ENCODE data around the gene SRC.

Gene SRC

DNA sequence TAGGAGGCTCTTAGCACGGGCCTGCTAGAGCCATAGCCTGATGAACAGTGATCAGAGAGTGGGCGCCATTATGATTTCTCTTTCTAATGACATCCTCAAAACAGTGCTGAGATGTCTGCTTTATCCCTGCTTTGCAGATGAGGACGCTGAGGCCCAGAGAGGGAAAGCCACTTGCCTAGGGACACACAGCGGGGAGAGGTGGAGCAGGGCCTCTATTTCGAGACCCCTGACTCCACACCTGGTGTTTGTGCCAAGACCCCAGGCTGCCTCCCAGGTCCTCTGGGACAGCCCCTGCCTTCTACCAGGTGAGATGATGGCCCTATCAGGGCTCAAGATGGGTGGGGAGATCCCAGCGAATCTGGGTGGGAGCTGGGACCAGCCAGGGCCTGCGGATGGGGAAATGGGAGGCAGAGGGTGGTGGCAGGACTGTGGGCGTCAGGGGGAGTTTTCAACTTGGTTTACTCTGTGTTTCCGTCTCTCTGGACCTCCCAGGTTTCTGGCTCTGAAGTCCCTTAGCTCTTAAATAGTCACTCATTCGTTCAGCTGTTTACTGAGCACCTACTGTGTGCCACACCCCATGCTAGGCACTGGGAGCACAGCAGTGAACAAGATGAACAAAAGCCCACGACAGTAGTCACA lies 36.7 kb downstream of the SRC start:
- DNase-seq (ENCODE audit: low read depth in 2 of 2) = no peak

DNA sequence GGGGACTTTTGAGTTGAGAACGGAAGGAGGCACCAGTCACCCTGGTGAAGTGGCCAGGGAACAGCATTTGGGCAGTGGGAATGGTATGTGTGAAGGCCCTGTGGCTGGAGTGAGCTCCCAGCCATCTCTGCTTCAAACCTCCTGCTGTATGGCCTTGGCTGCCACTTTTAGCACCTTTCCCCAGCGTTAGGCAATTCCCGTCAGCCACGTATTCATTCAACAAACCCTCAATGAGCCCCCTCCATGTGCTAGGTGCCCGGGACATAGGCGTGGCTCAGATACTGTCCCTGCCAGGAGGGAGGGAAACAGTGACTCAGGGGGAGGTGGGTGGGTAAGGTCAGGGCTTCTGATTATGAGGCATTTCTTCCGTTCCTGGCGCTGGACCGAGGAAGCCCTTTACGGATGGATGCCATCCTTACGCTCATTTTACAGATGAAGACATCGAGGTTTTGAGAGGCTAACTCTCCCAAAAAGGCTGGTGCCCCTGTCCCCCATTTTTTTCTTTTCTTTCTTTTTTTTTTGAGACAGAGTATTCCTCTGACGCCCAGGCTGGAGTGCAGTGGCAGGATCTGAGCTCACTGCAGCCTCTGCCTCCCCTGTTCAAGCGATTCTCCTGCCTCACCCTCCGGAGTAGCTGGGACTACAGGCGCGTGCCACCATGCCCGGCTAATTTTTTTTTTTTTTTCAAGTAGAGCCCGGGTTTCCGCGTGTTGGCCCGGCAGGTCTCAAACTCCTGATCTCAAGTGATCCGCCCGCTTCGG lies 37.5 kb downstream of the SRC start:
- DNase-seq (ENCODE audit: low read depth in 2 of 2) = no peak

DNA sequence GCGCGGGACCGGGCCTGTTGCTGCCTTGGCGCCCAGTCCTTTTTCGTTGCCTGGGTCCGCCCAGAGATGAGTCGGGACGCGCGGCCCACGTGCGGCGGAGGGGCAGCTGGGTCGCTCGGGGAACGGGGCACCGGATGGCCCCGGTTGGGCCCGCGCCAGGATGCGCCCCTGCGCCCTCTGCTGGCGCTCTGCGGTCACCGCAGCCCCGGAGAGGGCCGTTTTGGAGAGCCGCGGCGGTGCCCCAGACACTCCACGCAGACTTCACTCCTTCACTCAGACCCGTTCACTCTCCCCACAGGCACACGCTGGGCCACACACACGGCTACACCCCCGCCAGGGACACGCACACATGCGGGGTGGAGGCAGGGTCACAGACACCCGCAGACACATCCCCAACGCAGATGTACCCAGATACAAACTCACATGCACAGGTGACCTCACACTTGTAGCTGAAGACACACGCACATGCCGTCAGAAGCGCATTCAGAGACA lies 38.8 kb downstream of the SRC start:
- peak; percentile 68 to 69 for DNase-seq (ENCODE audit: low read depth in 2 of 2)

DNA sequence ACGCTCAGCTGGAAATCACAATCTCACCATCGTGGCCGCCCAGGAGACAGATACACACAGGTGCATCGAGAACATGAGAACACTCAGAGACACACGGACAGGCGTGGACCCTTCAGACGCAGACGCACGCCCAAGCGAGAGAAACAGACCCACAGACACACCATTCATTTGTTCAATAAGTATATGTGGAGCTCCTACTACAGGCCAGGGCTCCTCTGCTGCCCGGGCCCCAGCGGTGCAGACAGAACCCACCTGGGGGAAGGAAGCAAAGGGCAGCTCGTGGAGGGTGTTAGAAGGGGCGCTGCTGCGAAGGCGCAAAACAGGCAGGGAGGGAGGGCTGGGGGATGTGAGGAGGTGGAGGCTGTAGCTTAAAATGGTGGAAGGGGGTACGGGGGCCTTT lies 39.2 kb downstream of the SRC start:
- no peak for DNase-seq (ENCODE audit: low read depth in 2 of 2)

DNA sequence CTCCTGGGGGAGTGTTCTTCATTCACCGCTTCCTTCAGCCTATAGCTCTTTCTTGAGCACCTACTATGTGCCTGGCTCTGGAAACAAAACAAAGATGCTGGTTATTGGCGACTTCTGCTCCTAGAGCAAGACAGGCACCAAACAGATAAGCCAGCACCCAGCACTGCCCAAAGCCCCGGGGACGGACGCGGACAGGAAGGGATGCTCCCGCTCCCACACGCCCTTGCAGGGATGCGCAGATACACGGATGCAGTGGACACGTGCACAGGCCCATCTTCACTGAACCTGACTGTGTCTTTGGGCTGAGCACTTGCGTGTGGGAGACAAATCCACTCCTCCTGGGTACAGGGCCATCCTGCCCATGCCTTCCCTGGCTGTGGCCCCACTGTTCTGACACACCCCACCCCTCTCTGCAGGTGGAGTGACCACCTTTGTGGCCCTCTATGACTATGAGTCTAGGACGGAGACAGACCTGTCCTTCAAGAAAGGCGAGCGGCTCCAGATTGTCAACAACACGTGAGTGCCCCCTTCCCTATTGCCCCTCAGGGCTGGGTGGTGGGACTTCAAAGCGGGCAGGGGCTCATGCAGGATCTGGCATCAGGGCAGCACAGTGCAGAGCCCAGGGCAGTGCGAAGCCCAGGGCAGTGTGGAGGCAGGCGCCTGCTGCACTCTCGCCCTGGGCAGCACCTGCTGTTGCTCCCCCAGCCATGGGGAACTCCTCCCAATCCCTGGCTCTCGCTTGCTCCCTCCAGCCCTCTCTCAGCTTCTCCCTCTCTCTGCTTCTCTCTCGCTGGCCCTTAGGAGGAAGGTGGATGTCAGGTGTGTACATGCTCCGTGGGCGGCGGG lies 39.9 kb downstream of the SRC start:
- DNase-seq (ENCODE audit: low read depth in 2 of 2) = no peak

DNA sequence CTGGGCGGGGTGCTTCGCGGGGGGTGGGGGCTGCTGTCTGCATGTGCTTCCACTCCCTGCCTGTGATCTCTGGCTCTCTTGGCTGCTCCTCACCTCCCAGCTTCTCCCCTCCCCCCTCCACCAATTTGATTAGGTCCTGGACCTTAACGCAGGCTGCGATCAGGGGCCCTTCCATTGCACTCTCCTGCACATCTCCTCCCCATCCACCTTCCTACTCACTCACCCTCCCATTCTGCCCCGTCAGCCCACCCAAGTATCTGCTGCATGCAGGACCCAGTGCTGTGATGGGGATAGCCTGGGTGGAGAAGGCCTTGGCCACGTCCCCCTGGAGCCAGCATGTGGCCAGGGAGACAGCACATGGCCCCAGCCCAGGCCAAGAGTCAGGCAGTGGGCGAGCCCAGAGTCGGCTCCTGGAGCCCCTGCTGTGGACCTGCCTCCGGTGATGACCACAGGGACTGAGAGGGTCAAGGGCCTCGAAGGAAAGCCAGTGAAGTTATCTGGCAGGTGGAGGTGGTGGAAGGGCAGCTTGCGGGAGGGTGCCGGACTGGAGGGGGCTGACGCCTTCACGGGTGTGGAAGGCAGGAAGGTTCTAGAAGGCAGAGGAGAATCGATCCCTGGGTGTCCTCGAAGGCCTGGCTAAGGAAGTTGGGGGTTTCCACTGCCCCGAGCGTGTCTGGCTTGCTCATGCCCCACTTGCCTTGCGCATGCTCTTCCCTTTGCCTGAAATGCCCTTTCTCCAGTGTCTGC lies 40.7 kb downstream of the SRC start:
- DNase-seq (ENCODE audit: low read depth in 2 of 2) = no peak

DNA sequence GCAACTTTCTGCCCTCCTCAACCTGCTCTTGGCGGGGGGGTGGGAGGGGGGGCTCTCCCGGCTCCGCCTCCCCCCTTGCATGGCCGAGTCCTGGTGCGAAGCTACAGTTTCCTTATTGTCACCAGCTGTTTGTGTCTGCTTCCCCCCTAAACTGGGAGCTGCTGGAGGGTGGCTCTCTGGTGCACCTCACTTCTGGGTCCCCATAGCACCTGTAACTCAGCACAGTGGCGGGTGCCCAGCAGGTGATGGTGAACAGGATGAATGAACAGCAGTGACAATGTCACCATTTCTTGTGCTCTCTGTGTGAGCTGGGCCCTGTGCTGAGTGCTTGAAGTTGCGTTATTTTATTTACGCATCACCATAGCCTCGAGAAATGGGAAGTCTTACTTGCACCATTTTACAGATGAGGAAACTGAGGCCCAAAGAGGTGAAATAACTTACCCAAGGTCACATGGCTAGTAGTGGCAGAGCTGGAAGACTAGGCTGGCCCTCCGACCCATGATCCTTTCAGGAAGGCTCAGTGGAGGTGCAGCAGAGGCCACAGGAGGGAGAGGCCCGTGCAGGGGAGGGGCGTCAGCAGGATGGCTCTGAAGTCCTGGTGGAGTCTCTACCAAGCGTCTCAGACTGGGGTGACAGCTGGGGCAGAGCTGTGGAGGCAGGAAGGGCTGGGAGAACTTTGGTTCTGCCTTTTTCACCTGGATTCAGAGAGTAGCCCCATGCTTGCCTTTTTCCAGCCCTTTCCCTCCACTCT lies 41.8 kb downstream of the SRC start:
- no peak for DNase-seq (ENCODE audit: low read depth in 2 of 2)

DNA sequence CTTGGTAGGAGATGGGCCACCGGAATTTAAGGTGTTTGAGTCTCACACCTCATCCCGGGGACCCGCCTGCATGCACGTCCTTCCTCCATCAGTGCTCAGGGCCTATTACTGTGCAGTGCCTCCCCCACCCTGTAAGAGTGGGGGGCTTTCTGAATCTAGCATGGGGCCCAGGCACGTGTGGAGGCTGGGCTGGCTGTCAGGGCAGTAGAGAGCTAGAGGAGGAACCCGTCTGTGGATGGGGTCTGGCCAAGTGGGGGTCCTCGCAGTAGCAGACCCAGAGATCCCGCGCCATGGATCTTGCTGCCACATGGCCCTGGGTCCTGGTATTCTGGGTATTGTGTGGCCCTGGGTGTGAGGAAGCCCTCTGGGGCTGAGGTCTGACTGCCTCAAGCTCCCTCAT lies 42.9 kb downstream of the SRC start:
- DNase-seq (ENCODE audit: low read depth in 2 of 2) = no peak

DNA sequence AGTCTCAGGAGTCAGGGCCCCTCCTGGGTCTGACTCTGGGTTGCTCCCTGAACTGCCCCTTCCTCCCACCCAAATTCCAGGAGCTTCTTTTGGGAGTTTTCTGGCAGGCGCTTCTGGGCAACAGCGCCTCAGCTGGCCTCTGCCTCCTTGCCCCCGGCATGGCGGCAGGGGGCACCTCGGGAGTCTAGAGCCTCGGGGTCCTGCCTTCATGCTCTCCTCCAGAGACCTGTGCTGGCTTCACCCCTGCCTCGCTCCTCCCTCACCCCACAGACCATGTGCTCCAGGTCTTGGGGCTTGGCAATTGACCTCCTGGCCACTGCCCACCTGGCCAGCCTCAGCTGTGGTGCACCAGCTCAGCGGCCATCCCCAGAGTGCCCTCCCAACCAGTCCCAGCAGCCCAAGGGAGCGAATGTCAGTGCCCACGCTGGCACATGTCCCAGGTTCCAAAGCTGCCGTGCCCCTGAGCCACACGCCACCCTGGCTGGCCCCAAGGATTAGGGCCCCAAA lies 43.4 kb downstream of the SRC start:
- DNase-seq (ENCODE audit: low read depth in 2 of 2) = no peak

DNA sequence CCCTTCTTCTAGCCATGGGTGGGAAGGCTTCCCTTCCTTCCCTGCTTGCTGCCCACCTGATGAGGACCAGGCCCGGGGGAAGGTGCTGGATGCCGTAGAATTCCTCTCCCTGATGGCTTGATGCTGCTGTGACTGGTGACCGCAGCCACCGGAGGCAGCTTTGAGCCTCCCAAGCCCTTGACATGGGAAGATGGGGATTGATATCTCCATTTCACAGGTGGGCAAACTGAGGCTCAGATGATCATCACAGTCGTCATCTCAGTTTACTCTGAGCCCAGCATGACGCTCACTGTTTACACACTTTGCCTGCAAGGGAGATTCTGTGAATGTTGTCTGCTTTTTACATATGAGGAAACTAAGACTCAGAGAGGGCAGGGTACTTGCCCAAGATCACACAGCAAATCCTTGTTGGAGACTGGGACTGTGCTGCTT lies 43.9 kb downstream of the SRC start:
- no peak for DNase-seq (ENCODE audit: low read depth in 2 of 2)

DNA sequence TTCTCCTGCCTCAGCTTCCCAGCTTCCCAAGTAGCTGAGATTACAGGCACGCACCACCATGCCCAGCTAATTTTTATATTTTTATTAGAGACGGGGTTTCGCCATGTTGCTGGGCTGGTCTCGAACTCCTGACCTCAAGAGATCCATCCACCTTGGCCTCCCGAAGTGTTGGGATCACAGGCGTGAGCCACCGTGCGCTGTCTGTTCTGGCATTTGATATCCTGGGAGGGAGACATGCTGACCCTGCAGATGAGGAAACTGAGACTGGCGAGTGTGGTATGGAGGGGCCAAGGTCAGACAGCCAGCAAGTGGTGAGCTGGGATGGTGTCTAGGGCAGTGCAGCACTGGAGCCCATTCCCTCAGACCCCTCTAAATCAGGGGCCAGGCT lies 44.6 kb downstream of the SRC start:
- DNase-seq (ENCODE audit: low read depth in 2 of 2) = no peak

DNA sequence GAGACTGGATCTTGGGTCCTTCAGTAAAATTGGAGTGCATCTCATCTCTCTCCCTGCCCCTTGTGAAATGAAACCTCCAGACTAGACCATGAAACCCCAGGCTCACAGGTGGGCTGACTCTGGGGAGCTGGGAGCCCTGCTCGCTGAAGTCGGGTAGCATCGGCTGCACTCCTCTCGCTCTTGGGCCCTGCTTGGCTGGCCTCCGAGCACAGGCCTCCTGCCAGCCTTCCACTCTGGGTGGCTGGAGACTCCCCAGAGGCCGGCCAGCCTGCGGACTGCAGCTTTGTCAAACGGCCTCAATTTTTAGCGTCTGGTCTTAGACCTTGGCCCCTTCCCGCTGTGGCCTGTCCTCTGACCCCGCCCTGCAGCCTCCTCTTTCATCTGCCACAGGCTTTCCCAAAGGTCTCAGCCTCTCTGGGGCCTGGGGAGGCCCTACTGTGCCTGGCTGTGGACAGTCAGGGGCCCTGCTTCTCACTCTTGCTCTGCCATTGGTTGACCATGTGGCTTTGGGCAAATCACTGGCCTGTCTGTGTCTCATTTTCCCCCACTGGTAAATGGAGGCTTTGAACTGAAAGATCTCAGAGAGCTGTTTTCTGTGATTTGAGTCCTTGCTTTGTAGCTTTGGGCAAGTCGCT lies 45.1 kb downstream of the SRC start:
- no peak for DNase-seq (ENCODE audit: low read depth in 2 of 2)

DNA sequence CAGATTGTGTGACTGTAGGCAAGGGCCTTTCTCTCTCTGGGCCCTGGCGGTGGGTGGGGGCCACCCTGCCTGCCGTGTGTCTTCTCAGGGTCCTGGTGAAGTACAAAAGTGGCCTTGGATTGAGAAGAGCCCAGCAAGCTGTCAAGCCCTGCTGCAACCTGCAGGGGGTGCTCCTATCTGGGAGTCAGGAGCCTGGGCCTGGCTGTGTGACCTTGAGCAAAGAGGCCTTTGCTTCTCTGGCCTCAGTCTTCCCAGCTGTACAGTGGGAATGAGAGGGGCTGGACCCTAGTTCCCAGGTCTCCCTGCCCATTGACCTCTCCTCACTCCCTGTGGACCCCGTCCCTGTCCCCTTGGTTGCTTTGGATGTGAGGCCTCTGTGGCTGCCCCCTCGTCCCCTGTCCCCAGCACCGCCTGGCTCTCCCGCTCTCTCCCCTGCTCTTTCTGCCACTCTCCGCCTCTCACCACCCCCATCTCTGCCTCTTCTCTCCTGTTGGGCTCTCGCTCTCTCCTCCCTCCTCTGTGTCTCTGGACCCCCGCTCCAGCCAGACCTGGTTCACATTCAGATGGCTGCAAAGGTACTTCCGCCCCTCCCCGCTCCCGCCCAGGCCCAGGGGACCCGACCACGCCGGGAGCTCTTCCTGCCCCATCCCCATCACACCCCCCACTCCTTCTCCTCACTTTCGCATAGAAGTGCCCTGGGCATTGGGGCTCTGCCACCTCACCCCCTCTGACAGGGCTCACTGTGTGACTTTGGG lies 46.7 kb downstream of the SRC start:
- no peak for DNase-seq (ENCODE audit: low read depth in 2 of 2)

DNA sequence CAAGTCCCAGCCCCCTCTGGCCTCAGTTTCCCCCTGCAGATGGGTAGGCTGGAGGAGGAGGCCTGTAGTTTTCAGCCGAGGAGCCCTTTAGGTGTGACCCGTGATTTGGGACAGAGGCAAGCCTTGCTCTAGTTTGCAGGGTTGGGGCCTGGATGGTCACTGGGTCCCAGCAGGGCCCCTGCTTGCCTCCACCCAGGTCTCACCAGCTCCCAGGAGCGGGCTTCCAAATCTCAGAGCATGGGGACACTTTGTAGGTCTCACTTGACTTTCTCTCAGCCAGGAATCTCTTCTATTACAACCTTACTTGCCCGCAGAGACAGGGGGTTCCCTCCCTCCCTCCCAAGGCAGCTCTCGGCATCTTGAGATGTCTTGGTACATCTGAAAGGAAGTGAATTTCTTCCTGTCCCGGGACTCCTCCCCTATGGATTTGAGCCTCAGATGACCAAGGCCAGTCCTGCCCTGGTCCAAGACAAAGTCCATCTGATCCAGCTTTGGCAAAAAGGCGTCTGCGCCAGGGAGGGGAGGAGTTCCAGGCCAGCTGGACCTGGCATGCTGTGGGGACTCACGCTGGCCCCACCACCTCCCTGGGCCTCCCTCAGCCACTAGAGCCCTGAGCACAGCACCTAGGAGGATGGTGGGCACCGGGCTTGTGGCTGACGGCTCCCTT lies 47.4 kb downstream of the SRC start:
- no peak for DNase-seq (ENCODE audit: low read depth in 2 of 2)

DNA sequence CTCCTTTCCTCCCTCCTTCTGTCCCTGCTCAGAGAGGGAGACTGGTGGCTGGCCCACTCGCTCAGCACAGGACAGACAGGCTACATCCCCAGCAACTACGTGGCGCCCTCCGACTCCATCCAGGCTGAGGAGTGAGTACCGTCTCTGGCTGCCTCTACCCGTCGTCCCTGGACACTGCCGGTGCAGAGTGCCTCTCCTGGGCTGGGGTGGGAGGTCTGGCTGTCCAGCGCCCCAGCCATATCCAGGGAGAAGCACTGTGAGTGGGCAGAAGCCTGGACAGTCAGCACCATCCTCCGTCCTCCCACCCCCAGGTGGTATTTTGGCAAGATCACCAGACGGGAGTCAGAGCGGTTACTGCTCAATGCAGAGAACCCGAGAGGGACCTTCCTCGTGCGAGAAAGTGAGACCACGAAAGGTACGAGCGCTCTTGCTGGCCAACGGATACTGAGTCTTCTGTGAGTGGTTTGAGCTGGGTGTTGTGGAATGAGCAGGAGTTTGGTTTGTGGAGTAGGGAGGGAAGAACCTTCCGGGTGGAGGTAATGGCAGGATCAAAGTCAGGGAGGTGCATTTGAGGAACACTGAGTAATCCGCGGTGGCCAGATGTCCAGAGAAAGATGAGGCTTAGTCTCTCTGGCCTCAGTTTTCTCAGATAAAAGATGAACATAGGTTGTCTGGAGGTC lies 48.1 kb downstream of the SRC start:
- no peak for DNase-seq (ENCODE audit: low read depth in 2 of 2)

DNA sequence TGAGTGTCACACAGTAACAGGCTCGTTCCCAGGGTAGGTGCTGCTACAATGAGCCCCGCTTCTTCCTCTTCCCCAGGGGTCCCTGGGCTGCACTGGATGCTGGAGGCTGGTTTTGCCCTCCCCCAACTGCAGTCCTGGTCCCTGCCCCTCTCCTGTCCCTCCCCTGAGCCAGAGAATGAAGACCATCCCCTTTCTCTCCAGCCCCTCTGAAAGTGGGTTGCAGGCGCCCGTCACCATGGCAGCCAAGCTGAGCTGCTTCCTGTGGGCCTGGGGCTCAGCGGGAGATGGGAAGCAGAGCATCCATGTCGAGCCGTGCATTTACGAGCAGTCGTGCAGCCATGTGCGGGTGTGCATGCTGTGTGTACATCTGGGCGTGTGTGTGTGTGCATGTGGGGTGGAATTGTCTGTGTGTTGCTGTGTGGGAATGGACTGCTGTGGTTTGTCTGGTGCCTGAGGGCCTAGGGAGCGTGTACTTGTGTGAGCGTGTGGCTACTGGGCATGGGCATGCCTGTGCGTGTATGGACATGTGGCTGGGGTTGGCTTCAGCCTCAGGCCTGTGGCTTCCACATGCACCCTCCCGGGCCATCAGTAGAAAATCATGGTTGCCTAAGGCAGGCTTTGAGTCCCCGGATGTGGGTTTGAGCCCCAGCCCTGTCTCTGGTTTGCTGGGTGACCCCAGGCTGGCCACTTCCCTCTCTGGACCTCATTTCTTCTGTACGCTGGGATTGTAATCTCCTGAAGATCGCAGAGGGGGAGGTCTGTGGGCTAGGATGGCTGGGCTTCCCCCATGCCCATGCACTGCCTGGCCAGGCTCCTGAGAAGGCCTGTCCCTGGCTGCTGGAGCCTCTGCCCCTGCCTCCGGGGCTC lies 48.8 kb downstream of the SRC start:
- DNase-seq (ENCODE audit: low read depth in 2 of 2) = no peak

DNA sequence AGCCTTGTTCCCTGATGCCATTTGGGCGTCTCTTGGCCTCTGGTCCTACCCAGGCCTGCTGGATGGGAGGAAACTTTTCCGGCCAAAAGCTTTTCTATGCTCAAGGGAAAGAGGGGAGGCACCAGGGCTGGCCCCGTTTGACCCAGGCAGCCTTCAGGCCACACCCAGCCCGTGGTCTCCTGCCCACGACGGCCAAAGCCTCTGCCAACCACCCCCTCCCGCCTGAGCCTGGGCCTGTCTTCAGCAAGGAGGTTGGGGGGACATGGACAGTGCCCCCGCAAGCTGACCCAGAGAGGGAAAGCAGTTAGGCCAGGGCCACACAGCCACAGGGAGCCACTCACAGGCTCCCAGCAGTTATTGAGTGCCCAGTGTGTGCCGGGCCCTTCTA lies 49.5 kb downstream of the SRC start:
- DNase-seq (ENCODE audit: low read depth in 2 of 2) = no peak
